ENCODE results near the gene WWC1. TPM values are rescaled to one million over a fixed set of nuclear protein-coding genes. Genes with fewer than 3 reads are reported as not detected.

WWC1 gene
- total and polyA plus RNA-seq, 9 of the 15 experiments (the other 6 are each of a cell fraction or from before 2014, with no cell fraction given), result under 0.01 to 0.54 (median 0.42) TPM; not detected in 6

DNA sequence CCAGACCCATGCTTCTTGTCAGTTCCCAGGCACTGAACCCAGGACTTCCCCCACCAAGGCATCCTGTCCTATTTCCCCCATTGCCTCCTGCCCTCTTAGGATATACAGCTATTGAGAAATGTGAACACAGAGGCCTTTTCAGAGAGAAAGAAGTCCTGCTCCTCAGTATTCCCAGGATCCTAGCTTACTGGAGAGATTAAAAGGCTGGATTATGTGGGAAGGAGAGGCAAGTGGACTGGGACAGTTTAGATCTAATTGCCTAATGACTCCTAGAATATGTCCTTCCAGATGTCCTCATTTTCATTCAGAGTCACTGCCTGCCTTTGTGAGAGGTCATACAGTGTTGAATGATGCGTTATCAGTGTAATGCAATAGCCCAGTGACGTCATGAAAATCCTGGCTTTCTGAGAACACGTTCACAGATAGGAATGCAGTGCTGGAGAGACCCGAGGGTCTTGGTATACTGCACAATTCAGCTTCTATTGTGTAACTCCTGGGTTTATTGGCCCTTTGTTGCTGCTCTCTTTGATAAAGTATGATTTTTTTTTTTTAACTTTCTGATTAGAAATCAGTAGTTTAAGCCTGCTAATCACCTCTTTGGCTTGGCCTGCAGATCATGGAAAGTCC, 26.2 kb downstream of the WWC1 start (continued):
- TF ChIP-seq MGA (IDR thresholded peaks at IDR 0.05) (no peak), HDAC2 (IDR thresholded peaks at IDR 0.05) (no peak), PCBP1 (IDR thresholded peaks at IDR 0.05; ENCODE audit: low read depth, low read length, poor library complexity, severe bottlenecking) (no peak), ELK3 (CRISPR knock-in tag; IDR thresholded peaks at IDR 0.05) (no peak), CREM (IDR thresholded peaks at IDR 0.05; ENCODE audit: low read depth) (peak; percentile 95), U2AF2 (optimal IDR thresholded peaks at IDR 0.05; ENCODE audit: low read depth, low read length) (no peak), ATF7 (IDR thresholded peaks at IDR 0.05) (peak; percentile 95), ZNF707 (CRISPR knock-in tag; conservative IDR thresholded peaks at IDR 0.05) (no peak), MAFG (tag; conservative IDR thresholded peaks at IDR 0.05) (no peak), PTTG1 (tag; IDR thresholded peaks at IDR 0.05; ENCODE audit: low read depth) (no peak), XRCC3 (IDR thresholded peaks at IDR 0.05) (no peak), ZSCAN32 (CRISPR knock-in tag; IDR thresholded peaks at IDR 0.05) (no peak), EP300 (IDR thresholded peaks at IDR 0.05; ENCODE audit: low read length) (peak; percentile 15; the same call in 1 of the 2 replicates), MTA1 (IDR thresholded peaks at IDR 0.05; ENCODE audit: borderline replicate concordance) (no peak), ZNF695 (CRISPR knock-in tag; IDR thresholded peaks at IDR 0.05) (no peak), SLC30A9 (CRISPR knock-in tag; IDR thresholded peaks at IDR 0.05) (no peak)
- TF ChIP-seq, protein P1, sequence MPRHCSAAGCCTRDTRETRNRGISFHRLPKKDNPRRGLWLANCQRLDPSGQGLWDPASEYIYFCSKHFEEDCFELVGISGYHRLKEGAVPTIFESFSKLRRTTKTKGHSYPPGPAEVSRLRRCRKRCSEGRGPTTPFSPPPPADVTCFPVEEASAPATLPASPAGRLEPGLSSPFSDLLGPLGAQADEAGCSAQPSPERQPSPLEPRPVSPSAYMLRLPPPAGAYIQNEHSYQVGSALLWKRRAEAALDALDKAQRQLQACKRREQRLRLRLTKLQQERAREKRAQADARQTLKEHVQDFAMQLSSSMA (CRISPR knock-in tag; IDR thresholded peaks at IDR 0.05), result no peak

Data from K562 (cell line).